ENCODE data around the gene INHA. TPM values are rescaled to one million over a fixed set of nuclear protein-coding genes. Genes with fewer than 3 reads are reported as not detected.

The INHA gene
- total RNA-seq, 4 donors from 2014 or later: not detected

- DNase-seq: no peak
- no peaks in the 10 kb centered on the region for H3K9me3 ChIP-seq
- peak overlapping the region; percentile 22 to 76 (median 70) for H3K27ac ChIP-seq
Observed at GRCh38 chr2:219570194-219570923, 1.8 kb upstream of the INHA start.

DNA sequence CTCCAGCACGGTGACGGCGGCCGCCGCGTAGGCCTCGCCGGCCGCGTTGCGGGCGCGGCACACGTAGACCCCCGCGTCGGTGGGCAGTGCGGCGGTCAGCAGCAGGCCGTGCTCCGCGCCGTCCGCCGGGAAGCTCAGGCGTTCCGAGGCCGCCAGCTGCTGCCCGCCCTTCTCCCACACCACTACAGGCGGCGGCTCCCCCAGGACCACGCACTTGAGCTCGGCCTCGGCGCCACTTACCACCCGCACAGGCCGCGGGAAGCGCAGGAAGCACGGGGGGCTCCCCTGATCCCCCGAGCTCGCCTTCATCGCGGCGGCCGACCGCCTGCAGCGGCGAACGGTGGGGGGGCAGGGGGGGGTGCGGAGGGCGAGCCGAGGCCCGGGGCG lies 1.2 kb upstream of the INHA start:
- Histone ChIP-seq H3K9me3 (no peaks in the 10 kb centered on the region), H3K27ac (peak overlapping the region; percentile 22 to 76 (median 70)), H3K36me3 (no peaks in the 10 kb centered on the region), H3K27me3 (peaks cover 0 to 4% of the 10 kb centered on the region in 2 donors), H3K4me3 (peak overlapping the region; percentile 37 to 66 (median 60)), H3K4me1 (peaks cover 0 to 10% (median 0%) of the 10 kb centered on the region in 4 donors)
- DNase-seq: no peak
- TF ChIP-seq POLR2A (IDR thresholded peaks at IDR 0.05) (no peak), CTCF (IDR thresholded peaks at IDR 0.05) (no peak)

More at GRCh38 chr2:219570194-219570923, 1.8 kb upstream of the INHA start:
- Histone ChIP-seq H3K4me1 (peaks cover 0 to 10% (median 0%) of the 10 kb centered on the region in 4 donors), H3K4me3 (peak overlapping the region; percentile 37 to 66 (median 60)), H3K27me3 (peaks cover 0 to 4% of the 10 kb centered on the region in 2 donors), H3K36me3 (no peaks in the 10 kb centered on the region)
- TF ChIP-seq CTCF (IDR thresholded peaks at IDR 0.05): no peak

DNA sequence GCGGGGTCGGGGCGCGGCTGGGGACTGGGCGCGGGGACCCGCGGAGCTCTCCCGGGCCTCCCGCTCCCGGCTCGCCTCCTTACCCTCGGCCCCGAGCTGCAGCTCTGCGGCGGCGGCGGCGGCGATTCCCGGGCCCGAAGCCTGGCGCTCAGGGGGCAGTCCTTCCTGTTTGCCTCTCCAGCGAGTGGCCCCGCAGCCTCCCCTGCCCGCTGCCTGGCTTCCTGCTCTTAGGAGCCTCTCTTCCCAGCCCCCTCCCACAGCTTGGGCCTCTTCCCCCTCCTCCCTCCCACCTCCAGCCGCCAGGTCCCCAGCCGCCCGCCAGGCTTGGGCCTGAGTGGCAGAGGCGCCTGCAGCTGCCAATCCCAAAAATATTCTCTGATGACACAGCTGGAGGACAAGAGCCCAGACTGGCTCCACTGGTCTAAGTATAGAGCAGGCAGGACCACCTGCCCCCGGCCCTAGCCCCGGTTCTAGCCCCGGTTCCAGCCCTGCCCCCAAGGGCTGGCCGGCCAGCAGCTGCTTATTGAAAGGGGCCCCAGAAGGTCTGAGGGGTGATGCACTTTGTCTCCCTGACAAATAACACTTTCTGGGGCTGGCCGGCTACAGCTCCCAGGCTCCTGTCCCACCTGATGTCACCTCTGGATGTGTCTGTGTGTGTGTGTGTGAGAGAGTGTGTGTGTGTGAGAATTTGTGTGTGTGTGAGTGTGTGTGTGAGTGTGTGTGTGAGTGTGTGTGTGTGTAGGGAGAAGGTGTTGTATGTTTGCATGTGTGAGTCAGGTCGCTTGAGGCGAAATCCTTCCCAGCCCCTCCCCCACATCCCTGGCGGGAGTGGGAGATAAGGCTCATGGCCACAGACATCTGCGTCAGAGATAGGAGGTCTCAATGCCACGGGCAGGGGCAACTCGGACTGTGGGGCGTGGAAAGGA lies 536 bp upstream of the INHA start, which contains the start of gene OBSL1:
Gene OBSL1 (minus strand): TSS at position 229 of the 926 bp plus-strand sequence. CDS start 307 bp downstream, outside the sequence.
- peak within 1 kb of the TSS; percentile 37 to 66 (median 60) for H3K4me3 ChIP-seq
- H3K27ac ChIP-seq: peak within 1 kb of the TSS; percentile 22 to 76 (median 70)
- no peaks in the 10 kb centered on the region for H3K36me3 ChIP-seq
- no peaks in the 10 kb centered on the region for H3K9me3 ChIP-seq
- peaks cover 0 to 10% (median 0%) of the 10 kb centered on the region in 4 donors for H3K4me1 ChIP-seq
- DNase-seq: peak in 1 of 3 donors; percentile 60
- TF ChIP-seq POLR2A (IDR thresholded peaks at IDR 0.05): no peak
- no peak for TF ChIP-seq CTCF (IDR thresholded peaks at IDR 0.05)
- H3K27me3 ChIP-seq: peaks cover 0 to 4% of the 10 kb centered on the region in 2 donors

DNA sequence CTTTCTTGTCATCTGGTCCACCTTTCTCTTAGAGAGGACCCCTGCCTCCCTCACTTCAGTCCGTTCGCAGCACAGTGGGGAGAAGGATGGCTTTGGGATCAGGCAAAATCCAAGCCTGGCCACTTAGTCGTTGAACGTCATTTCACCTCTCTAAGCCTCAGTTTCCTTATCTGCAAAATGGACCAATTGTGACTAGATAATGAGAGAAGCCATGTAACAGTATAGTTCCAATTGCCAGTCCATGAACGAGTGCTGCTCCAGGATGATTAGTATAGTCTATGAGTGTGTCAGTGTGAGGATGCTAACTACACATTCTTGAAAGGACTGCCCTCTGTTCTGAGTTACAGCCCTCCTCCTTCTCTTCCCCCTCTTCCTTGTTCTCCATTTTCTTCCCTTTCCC lies 1.1 kb downstream of the INHA start:
- no peak overlapping the region for H3K4me3 ChIP-seq
- no peak for TF ChIP-seq POLR2A (IDR thresholded peaks at IDR 0.05)
- no peaks in the 10 kb centered on the region for H3K36me3 ChIP-seq
- no peaks in the 10 kb centered on the region for H3K9me3 ChIP-seq
- H3K27ac ChIP-seq: no peak overlapping the region
- DNase-seq: no peak
- peaks cover 0 to 10% (median 0%) of the 10 kb centered on the region in 4 donors for H3K4me1 ChIP-seq
- peaks cover 0 to 4% of the 10 kb centered on the region in 2 donors for H3K27me3 ChIP-seq

DNA sequence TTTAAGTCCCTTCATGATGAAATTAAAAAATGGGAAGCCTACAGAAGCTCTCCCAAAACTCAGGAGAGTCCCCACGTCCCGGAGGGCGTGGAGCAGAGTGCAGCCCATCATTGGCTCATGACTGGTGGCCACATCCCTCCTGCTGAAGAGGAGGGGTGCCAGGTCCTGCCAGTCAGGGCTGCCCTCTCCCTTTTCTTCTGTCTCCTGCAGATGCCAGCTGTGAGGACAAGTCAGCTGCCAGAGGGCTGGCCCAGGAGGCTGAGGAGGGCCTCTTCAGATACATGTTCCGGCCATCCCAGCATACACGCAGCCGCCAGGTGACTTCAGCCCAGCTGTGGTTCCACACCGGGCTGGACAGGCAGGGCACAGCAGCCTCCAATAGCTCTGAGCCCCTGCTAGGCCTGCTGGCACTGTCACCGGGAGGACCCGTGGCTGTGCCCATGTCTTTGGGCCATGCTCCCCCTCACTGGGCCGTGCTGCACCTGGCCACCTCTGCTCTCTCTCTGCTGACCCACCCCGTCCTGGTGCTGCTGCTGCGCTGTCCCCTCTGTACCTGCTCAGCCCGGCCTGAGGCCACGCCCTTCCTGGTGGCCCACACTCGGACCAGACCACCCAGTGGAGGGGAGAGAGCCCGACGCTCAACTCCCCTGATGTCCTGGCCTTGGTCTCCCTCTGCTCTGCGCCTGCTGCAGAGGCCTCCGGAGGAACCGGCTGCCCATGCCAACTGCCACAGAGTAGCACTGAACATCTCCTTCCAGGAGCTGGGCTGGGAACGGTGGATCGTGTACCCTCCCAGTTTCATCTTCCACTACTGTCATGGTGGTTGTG lies 2.6 kb downstream of the INHA start:
- DNase-seq: no peak
- Histone ChIP-seq H3K27me3 (peaks cover 0 to 4% of the 10 kb centered on the region in 2 donors), H3K4me1 (peaks cover 0 to 10% (median 0%) of the 10 kb centered on the region in 4 donors), H3K27ac (no peak overlapping the region), H3K9me3 (no peaks in the 10 kb centered on the region), H3K4me3 (no peak overlapping the region), H3K36me3 (no peaks in the 10 kb centered on the region)
- TF ChIP-seq POLR2A (IDR thresholded peaks at IDR 0.05) (no peak), CTCF (IDR thresholded peaks at IDR 0.05) (no peak)

All from Peyer's patch (tissue), 4 donors.